ENCODE data around the gene PREPL. TPM values are rescaled to one million over a fixed set of nuclear protein-coding genes. Genes with fewer than 3 reads are reported as not detected.
A peak's percentile ranks its signal among the peaks of the same experiment; 100 is the strongest.

Gene PREPL
- total and polyA plus RNA-seq, 2 of the 13 experiments (the other 11 are each of a cell fraction or from before 2014, with no cell fraction given), result 19.7 to 34.3 TPM

GRCh38 chr2:44291281-44292248 lies 69.7 kb downstream of the PREPL start (continued):
- TF ChIP-seq MAFF (IDR thresholded peaks at IDR 0.05; ENCODE audit: low read depth, low read length) (peak; percentile 65), ZMAT3 (CRISPR knock-in tag; conservative IDR thresholded peaks at IDR 0.05) (0 out of 2 replicates have a peak, but pooled peaks have one; percentile 35), TBX2 (CRISPR knock-in tag; IDR thresholded peaks at IDR 0.05; ENCODE audit: borderline replicate concordance) (peak; percentile 54; the same call in 1 of the 2 replicates), PATZ1 (CRISPR knock-in tag; IDR thresholded peaks at IDR 0.05) (peak; percentile 83), REXO4 (CRISPR knock-in tag; IDR thresholded peaks at IDR 0.05; ENCODE audit: borderline replicate concordance) (no peak), ZNF619 (CRISPR knock-in tag; IDR thresholded peaks at IDR 0.05) (no peak), SMYD3 (CRISPR knock-in tag; IDR thresholded peaks at IDR 0.05) (no peak), MAFK (conservative IDR thresholded peaks at IDR 0.05 in 1 of 2, IDR thresholded peaks at IDR 0.05 in 1 of 2; ENCODE audit: low read length in 2 of 2) (peak; percentile 60 to 61), HDAC2 (CRISPR knock-in tag; IDR thresholded peaks at IDR 0.05) (peak; percentile 49; the same call in 1 of the 2 replicates), ZNF567 (CRISPR knock-in tag; IDR thresholded peaks at IDR 0.05; ENCODE audit: borderline replicate concordance) (0 out of 2 replicates have a peak, but pooled peaks have one; percentile 79), THAP7 (CRISPR knock-in tag; IDR thresholded peaks at IDR 0.05) (0 out of 2 replicates have a peak, but pooled peaks have one; percentile 39), RARA (CRISPR knock-in tag; IDR thresholded peaks at IDR 0.05) (peak; percentile 53; the same call in 1 of the 2 replicates), ZBTB3 (CRISPR knock-in tag; IDR thresholded peaks at IDR 0.05; ENCODE audit: borderline replicate concordance, low read depth) (no peak), ATF7 (IDR thresholded peaks at IDR 0.05) (no peak), ATF7 (CRISPR knock-in tag; IDR thresholded peaks at IDR 0.05) (no peak; the same call in 1 of the 2 replicates), ATF5 (CRISPR knock-in tag; IDR thresholded peaks at IDR 0.05; ENCODE audit: low read depth) (no peak), KLF16 (CRISPR knock-in tag; IDR thresholded peaks at IDR 0.05) (peak in 1 of 2 experiments; percentile 68; a peak in 1 of 4 replicates), TRAFD1 (CRISPR knock-in tag; IDR thresholded peaks at IDR 0.05; ENCODE audit: borderline replicate concordance) (no peak), MIXL1 (CRISPR knock-in tag; IDR thresholded peaks at IDR 0.05) (no peak; the same call in 1 of the 2 replicates), RBM22 (optimal IDR thresholded peaks at IDR 0.05; ENCODE audit: low read length) (no peak), HIC2 (CRISPR knock-in tag; IDR thresholded peaks at IDR 0.05; ENCODE audit: low read depth) (no peak), RFXANK (CRISPR knock-in tag; IDR thresholded peaks at IDR 0.05) (no peak)
